GM19099 (cell line): Measurements from ENCODE around the gene ABHD2.
A peak's percentile ranks its signal among the peaks of the same experiment; 100 is the strongest.

Experiments
- POLR2A ChIP-seq: IDR thresholded peaks from 3 replicates; pipeline ENCODE4 v1.6.1; 2011; ENCODE audit warnings: low read depth; ENCODE audit not compliant: insufficient read length; ENCODE audit errors: extremely low read depth

The ABHD2 gene, protein sequence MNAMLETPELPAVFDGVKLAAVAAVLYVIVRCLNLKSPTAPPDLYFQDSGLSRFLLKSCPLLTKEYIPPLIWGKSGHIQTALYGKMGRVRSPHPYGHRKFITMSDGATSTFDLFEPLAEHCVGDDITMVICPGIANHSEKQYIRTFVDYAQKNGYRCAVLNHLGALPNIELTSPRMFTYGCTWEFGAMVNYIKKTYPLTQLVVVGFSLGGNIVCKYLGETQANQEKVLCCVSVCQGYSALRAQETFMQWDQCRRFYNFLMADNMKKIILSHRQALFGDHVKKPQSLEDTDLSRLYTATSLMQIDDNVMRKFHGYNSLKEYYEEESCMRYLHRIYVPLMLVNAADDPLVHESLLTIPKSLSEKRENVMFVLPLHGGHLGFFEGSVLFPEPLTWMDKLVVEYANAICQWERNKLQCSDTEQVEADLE

DNA sequence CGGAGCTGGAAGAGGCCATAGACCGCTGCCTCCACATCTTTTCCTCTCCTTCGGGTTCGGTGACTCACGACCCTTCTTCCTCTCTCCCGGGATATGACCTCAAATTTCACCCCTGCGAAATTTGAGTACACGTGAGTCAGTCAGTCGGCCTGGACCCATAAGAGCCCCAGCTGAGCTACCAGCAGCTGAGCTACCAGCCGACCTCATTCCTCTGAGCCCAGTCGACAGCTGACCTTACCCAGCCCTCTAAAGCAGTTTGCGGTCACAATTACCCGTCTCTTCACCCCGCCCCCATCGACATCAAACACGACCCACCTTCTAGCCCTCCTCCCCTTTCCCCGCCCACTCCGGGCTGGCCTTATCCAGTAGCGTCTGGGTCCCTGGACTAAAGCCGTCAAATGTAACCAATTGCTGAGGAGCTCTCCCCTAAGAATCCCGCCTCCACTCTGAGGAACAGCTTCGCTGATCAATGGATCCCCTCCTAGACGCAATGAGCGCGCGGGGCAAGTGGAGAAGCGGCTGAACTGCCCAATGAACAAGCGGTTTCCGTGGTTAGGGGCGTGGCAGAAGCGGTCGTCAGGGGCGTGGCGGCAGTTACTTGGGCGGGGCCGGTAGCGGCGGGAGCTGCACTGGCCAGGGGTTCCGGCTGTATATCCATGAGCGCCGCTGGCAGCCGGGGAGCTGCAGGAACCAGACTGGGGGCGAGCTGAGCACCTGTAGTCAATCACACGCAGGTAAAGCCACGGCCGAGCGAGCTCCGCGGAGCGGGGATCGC is at the start of gene ABHD2:
TSS of gene ABHD2 (plus strand) at position 627 of the 775 bp plus-strand sequence. CDS start 27,872 bp downstream, outside the sequence.
- TF ChIP-seq POLR2A: peak; percentile 45

DNA sequence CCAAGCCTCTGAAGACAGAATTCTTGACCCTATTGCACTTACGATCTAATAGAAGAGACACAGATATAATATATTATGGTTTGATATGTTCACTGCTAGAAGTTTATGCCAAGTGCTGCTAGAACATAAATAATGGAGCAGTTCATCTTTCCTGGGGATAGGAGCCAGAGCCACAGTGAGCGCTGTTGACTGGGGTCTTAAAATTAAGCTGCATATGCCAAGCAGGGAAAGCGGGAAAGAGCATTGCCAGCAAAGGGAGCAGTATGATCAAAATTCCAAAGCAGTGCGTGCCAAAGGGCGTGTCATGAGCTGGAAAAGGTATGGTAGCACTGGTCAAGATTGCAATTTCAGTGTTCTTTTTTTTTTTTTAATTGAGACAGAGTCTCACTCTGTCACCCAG is 49.1 kb upstream of the ABHD2 start:
- no peak for TF ChIP-seq POLR2A

DNA sequence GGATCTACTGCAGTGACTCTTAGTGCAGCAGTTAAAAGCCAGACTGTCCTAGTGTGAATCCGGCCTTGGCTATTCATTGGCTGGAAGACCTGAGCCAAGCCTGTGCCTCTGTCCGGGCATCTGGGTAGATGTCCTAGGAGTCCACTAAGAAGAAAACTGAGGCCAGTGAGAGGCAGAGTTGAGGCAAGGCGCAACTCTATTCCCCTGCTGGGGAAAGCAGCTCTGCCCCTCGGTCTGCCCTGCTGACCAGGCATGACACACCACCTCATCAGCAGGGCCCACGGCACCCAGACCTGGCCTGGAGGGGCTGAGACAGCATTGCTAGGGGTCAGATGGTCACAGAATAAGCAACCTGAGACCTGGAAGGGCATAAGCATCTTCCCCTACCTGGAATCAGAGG is 46.7 kb upstream of the ABHD2 start:
- no peak for TF ChIP-seq POLR2A

DNA sequence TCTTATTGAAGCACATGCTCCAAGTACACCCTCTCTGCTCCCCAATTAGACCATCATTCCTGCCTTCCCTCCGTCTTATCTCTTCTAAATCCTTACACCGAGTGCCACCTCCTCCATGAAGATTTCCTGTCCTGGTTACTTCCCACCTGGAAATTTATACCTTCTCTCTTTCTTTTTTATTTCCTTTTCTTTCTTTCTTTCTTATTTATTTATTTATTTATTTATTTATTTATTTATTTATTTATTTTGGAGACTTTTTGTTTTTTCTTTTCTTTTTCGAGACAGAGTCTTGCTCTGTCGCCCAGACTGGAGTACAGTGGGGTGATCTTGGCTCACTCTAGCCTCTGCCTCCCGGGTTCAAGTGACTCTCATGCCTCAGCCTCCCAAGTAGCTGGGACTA is 45.9 kb upstream of the ABHD2 start:
- TF ChIP-seq POLR2A: no peak

DNA sequence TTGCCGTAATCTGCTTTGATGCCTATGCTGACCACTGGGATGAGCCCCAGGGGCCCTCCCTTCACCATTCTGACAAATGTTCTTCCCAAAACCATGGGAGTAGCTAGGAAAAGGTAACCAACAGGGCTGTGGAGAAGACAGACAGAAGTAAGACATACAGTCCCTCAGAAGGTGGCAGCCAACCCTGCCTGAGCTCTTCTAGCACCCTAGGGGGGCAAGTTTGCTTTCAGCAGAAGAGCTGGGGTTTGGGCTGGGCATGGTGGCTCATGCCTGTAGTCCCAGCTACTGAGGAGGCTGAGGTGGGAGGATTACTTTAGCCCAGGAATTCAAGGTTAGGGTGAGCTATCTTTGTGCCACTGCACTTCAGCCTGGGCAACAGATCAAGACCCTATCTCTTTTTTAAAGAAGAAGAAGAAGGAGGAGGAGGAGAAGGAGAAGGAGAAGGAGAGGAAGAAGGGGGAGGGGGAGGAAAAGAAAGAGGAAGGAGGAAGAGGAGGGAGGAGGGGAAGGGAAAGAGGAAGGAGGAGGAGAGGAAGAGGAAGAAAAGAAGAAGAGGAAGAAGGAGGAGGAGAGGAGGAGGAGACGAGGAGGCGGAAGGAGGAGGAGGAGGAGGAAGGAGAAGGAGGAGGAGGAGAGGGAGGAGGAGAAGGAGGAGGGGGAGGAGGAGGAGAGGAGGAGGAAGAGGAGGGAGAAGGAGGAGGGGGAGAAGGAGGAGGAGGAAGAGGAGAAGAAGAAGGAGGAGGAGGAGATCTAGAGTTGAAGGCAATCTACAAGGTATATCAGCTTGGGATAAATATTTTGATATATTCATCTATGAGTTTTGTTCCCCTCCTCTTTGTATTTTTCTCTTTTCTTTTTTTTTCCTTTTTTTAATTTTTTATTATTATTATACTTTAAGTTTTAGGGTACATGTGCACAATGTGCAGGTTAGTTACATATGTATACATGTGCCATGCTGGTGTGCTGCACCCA is 44.9 kb upstream of the ABHD2 start:
- TF ChIP-seq POLR2A: no peak

DNA sequence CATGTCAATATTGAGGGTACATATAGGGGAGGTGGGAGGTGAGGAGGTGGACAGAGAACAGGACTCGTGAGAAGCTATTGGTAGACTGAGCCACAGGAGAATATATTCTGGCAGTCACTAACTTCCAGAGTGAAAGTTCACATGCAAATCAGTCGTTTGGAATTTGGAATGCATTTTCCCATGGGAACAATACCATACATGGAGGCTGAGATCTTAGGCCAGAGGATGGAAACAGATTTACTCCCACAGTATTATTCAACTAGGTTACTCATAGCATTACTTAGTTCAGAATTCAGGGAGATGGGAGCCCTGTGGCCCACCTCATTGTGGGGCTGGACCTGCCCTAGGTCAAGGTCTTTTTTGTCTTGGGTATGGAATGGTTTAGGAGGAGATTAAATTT is 36.4 kb upstream of the ABHD2 start:
- TF ChIP-seq POLR2A: no peak

DNA sequence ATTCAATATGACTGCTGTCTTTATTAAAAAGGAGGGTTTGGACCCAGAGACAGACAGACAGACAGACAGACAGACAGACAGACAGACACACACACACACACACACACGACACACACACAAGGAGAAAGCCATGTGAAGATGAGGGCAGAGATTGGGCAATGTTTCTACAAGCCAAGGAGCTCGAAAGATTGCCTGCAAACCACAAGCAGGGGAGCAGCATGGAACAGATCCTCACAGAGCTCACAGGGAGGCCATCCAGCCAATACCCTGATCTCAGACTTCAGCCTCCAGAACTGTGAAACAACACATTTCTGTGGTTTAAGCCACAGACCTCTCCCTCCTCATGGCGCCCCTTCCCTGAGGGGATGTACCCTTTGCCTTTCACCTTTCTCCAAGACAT is 35.8 kb upstream of the ABHD2 start:
- no peak for TF ChIP-seq POLR2A

DNA sequence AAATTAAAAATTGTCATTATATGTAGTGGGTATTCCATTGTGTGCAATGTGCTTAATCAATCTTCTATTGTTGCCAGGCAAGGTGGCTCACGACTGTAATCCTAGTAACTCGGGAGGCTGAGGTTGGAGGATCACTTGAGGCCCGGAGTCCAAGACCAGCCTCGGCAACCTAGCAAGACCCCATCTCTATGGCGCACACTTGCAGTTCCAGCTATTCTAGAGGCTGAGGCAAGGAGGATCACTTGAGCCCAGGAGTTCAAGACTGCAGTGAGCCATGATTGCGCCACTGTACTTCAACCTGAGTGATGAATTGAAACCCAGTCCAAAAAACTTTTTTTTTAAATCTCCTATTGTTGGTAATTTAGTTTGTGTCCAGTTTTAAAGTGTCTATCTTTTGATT is 33.4 kb upstream of the ABHD2 start:
- TF ChIP-seq POLR2A: no peak

DNA sequence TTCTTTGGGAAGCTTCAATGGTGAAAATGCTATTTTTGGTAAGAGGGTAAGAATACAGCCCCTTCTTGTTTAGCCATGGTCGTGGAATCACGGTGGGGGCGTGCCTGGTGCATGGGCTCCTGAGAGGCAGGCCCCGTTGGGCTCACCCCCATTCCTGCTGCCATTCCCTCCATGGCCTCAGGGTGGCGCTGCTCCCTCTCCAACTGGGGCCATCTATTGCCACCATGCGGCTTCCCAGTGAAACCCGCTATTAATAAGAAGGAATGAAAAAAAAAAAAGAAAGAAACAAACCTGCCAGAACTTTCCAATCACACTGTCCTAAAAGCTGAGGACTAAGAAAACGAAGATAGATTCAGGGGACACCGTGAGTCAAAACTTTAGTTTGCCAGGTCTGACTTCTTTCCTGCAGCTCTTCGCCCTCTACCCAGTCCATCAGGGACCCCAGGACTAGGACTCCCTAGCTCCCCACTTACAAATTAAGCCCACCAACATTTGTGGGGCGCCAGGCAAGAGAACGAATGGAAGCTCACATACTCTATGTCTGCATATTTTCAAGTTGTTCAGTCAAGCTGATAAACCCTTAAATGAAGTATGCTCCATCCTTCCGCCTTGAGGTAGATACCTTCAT is 30.6 kb upstream of the ABHD2 start:
- TF ChIP-seq POLR2A: no peak

DNA sequence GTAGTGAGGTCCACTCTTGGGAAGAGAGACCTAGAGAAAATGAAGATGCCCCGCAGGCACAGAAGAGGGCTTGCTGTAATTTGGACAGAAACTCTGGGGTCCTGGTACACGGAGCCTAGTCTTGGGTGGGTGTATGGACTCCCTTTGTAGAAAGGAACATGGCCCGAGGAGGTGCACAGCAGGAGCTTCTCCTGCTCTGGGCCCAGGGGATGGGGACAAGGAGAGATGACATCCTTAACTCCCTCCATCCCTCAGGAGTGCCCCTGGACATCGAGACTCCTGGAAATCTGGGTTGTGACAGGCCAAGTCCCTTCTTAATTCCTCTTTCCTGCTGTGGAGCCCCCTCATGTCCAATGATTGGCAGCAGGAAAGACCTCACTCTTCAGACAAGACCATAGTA is 29.9 kb upstream of the ABHD2 start:
- TF ChIP-seq POLR2A: no peak

DNA sequence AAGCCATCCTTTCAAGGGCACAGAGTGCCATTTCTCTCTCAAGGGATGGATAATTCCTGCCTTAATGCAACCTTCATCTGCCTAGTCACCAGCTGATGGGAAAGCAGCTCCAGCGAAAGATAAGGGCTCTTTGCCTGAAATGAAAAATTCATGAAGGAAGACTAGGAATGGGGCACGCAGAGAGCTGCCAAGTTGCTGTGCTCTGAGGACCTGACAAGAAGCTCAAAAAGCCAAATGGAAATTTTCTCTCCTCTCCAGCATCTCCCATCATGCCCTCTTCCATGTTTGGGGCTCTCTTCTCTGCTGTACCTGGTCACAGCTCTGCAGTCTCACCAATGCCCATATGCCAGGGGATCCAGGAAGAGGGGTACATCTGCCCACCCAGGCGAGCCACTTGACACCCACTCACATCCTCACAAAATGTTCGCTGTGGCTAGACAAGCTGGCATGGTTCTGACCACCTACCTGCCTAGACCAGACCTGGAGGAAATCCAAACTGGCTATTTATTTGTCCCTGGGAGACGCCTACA is 29.3 kb upstream of the ABHD2 start:
- TF ChIP-seq POLR2A: no peak

DNA sequence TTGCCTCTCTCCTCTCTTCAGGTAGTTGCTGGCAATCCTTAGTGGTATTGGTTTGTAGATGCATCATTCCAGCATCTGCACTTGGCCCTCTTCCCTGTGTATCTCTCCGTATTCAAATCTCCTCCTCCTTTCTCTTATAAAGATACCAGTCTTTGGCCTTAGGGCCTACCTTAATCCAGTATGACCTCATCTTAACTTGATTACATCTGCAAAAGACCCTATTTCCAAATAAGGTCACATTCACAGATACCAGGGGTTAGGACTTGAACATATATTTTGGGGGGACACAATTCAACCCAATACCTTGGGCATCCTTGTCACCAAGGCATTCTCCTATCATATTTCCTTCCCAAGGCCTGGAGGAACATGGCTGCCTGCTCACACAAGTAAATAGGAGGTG is 22.0 kb upstream of the ABHD2 start:
- no peak for TF ChIP-seq POLR2A

DNA sequence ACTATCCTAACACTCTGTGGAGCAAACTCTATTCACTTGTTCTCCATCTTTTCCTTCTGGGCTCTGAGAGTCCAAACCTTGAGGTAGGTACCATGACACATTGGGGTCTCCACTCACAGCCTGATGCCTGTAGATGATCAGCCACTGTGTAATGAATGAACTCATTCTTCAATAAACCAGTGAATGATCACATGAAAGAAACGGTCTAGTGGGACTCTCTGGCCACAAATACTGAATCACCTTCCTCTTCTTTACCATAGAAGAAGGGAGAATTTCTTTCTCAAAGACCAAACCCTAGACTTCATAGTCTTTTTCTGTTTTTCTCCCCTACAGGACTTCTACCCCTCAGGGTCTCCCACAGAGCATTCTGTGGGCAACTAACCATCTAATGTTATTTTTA is 20.5 kb upstream of the ABHD2 start:
- TF ChIP-seq POLR2A: no peak

DNA sequence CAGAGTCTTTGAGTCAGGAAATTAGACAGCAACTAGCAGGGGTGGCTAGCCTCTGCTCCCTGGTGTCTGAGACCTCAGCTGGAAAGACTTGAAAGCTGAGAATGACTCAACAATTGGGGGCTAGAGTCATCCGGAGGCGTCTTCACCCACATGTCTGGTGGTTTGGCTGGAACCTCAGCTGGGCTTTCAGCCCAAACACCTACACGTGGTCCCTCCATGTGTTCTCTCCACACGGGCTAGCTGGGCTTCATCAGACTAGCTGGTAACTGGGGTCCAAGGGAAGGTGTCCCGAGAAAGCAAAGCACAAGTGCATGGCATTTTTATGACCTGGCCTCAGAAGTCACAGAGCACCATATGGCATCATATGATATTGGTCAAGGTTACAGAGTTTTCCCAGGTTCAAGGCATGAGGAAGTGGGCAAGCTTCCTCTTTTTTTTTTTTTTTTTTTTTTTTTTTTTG is 19.9 kb upstream of the ABHD2 start:
- TF ChIP-seq POLR2A: no peak
